ENCODE measurements around the gene CD300H.
"Not testable (repeated sequence)": the region's sequence is repeated elsewhere in the genome, so short reads cannot be mapped to it uniquely, and the experiment has no call there.

The CD300H gene

DNA sequence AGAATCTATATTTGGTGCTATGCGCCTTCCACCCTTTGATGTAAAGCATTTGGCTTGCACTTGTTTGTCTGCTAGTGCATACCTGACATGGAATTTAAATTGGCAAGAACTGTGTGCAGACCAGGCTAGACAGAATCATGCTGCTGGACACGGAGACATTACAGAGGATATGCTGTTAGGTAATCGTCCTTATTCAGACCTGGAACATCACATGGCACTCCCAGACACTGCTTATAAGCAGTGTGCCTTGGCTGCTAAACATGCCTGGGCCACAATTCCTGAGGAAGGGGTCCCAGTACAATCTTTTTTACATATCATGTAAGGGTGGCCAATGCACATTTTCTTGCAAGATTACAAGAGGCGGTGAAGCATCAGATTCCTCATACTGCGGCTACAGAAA lies 18.4 kb upstream of the CD300H start:
- DNase-seq (ENCODE audit: low read depth), result no peak
- no peak for TF ChIP-seq CTCF (conservative IDR thresholded peaks at IDR 0.05; ENCODE audit: low read depth, low read length)
- no peak overlapping the region for H3K4me3 ChIP-seq (ENCODE audit: low read length)

DNA sequence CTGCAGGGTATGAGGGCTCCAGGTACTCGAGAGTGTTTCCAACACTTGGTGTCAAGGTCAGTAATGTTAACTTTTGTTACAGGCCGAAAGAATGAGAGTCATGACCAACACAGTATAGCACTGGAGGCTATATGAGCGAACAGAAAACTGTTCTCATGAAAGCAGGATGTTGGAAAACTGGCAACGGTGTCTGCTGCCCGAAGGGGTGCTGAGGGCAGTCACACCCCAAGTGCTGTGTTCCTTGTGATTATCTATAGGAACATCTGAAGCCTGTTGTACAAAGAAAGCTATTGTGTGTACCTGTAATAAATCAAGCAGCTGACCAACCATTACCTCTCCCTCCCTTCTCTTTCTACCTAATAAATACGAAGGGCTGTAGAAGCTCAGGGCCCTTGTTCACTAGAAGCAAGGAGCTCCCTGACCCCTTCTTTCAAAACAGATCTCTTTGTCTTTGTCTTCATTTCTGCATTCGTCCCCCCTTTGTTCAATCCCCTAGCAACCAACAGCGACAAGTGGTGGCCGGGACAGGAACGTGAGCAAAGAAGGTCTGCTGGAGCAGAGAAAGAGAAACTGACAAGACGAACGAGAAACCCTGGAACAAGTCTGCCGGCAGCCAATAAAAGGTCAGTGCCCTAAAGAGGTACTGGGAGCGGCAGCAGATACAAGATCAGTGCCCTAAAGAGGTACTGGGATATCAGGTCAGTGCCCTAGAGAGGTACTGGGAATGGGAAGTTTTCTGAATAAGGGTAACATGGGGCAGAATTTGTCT lies 17.2 kb upstream of the CD300H start:
- no peak overlapping the region for H3K4me3 ChIP-seq (ENCODE audit: low read length)
- no peak for TF ChIP-seq CTCF (conservative IDR thresholded peaks at IDR 0.05; ENCODE audit: low read depth, low read length)
- DNase-seq (ENCODE audit: low read depth), result no peak

- TF ChIP-seq CTCF (conservative IDR thresholded peaks at IDR 0.05; ENCODE audit: low read depth, low read length), result no peak
- H3K4me3 ChIP-seq (ENCODE audit: low read length), result no peak overlapping the region
- no peak for DNase-seq (ENCODE audit: low read depth)
Observed at GRCh38 chr17:74582633-74583032, 15.3 kb upstream of the CD300H start.

GRCh38 chr17:74579900-74580299 lies 12.6 kb upstream of the CD300H start:
- DNase-seq (ENCODE audit: low read depth), result no peak
- no peak for TF ChIP-seq CTCF (conservative IDR thresholded peaks at IDR 0.05; ENCODE audit: low read depth, low read length)
- no peak overlapping the region for H3K4me3 ChIP-seq (ENCODE audit: low read length)

DNA sequence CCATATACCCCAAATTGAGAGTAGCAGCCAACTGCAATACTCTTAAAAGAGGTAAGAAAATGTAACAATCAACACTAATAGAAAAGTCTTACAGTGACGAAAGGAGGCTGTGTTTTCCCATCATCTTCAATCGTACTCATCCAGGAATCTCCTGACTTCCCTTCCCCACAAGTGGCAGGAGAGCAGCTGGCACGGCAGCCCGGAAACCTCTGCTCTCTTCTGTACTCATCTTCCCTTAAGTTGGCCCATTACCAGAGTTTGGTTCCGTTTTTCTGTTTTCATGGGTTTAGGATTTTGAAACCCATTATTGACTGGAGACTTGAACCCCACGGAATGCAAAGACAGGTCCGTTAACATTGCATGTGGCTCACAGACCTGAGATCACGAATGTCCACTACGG lies 11.7 kb upstream of the CD300H start:
- no peak for DNase-seq (ENCODE audit: low read depth)
- H3K4me3 ChIP-seq (ENCODE audit: low read length), result no peak overlapping the region
- TF ChIP-seq CTCF (conservative IDR thresholded peaks at IDR 0.05; ENCODE audit: low read depth, low read length), result no peak

GRCh38 chr17:74574489-74575142 lies 7.3 kb upstream of the CD300H start:
- no peak for DNase-seq (ENCODE audit: low read depth)
- TF ChIP-seq CTCF (conservative IDR thresholded peaks at IDR 0.05; ENCODE audit: low read depth, low read length), result no peak
- H3K4me3 ChIP-seq (ENCODE audit: low read length), result no peak overlapping the region

GRCh38 chr17:74573635-74574034 lies 6.3 kb upstream of the CD300H start:
- H3K4me3 ChIP-seq (ENCODE audit: low read length); DNase-seq (ENCODE audit: low read depth): not testable (repeated sequence)

All from retinal pigment epithelial cell (primary cell).